OCI-M1 (cell line): Measurements from ENCODE around the gene ZIC1.

Experiments
- DNase-seq: peaks from one replicate; lab custom pipeline; 2025; lab: John Stamatoyannopoulos, UW

ZIC1 gene

DNA sequence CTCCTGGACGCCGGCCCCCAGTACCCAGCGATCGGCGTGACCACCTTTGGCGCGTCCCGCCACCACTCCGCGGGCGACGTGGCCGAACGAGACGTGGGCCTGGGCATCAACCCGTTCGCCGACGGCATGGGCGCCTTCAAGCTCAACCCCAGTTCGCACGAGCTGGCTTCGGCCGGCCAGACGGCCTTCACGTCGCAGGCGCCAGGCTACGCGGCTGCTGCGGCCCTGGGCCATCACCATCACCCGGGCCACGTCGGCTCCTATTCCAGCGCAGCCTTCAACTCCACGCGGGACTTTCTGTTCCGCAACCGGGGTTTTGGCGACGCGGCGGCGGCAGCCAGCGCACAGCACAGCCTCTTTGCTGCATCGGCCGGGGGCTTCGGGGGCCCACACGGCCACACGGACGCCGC, 956 bp downstream of the ZIC1 start:
- no peak for DNase-seq

DNA sequence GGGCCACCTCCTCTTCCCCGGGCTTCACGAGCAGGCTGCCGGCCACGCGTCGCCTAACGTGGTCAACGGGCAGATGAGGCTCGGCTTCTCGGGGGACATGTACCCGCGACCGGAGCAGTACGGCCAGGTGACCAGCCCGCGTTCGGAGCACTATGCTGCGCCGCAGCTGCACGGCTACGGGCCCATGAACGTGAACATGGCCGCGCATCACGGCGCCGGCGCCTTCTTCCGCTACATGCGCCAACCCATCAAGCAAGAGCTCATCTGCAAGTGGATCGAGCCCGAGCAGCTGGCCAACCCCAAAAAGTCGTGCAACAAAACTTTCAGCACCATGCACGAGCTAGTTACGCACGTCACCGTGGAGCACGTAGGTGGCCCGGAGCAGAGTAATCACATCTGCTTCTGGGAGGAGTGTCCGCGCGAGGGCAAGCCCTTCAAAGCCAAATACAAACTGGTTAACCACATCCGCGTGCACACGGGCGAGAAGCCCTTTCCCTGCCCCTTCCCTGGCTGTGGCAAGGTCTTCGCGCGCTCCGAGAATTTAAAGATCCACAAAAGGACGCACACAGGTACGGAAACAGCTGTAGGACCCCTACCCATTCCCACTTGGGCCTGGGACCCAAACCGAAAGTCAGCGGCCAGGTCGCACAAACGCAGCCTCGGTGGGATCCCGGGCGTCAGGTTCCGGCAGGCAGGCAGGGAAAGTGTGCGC, 1.5 kb downstream of the ZIC1 start:
- no peak for DNase-seq

DNA sequence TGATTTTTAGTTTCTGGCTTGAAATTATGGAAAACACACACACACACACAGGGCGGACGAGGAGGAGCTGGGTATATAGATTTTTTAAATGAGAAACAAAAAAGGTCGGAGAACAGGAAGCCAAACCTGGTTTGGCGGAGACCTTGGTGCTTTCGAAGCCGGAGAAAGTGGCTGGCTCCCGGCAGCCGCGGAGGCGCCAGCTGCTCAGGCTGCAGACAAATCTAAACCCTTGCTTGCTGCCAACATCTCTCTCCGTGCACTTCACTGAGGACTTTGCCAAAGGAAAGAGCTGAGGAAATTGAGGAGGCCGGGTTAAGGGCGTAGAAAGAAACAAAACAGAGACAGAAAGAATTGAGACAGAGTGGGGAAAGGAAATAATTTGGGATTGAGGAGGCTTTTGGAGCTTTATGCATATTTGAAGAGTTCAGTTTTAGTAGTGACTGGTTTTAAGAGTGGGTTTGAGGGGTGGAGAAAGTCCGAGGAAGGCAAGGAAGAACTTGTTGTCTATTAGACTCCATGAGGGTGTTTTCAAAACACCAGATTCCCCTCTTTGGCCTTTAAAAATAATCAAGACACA, 2.2 kb downstream of the ZIC1 start:
- no peak for DNase-seq

DNA sequence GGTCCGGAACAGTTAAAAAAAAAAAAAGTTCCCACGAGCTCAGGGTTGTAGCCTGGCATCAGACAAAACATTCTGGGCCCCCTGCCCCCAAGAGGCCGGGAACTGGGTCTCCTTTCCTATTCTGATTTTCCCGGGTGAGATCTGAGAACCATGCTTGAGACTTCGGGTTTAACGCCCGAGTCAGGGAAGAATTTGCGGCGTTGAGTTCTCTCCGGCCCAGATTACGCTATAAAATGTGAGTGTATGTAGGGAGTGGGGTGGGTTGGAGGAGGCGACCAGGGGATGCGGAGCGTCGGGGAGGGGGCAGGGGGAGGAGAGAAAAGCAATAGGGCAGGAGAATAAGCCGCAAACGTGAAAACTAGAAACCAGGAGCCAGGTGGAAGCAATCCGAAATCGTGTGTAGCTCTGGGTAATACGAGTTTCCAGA, 2.7 kb downstream of the ZIC1 start:
- no peak for DNase-seq

DNA sequence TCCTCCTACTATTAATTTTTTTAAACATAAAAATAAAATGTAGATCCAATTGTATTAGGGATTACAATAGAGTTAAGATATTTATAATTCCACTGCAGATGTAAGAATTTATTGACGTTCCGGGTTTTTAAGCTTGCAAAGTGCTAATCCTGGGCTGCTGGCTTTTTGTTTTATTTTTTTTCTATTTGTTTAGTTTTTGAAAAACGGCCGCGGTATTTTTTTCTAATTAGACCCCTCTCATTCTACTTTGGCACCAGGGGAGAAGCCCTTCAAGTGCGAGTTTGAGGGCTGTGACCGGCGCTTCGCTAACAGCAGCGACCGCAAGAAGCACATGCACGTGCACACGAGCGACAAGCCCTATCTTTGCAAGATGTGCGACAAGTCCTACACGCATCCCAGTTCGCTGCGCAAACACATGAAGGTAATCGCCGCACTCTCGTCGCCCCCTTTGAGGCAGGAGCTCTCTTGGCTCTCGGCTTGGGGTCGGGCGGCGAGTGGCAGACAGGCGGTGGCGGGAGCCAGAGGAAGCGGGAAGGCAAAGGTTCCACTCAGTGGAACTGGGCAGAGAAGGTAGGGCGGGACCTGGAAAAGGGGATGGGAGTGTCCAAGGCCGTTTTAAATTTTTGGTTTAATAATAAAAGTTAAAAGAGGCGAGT, 3.2 kb downstream of the ZIC1 start:
- DNase-seq = no peak

DNA sequence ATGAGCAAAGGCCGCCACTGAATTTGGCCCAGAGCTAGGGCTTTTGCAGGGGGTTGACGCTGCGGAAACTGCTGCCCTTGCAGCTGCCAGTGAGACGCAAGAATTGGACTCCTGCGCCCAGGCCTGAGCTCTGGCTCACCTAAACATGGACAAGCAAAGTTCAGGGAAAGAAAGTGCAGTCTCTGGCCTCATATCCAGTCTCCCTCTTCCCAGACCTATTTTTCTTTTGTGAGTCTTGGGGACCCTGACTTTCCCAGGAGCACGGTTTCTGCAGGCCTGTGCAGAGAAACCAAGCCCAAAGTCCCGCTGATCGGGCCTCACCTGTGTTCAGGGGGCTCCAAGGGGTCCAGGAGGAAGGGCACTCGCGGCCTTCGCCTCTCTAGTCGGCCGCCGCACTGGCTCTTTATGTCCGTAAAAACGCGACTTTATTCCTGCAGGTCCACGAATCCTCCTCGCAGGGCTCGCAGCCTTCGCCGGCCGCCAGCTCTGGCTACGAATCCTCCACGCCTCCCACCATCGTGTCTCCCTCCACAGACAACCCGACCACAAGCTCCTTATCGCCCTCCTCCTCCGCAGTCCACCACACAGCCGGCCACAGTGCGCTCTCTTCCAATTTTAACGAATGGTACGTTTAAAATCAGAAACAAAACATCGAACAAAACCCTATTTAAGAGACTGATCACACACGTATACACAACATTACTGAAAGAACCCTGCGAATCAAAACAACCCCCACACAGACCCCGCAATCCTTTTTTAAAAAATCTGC, 3.9 kb downstream of the ZIC1 start:
- peak; percentile 68 for DNase-seq

DNA sequence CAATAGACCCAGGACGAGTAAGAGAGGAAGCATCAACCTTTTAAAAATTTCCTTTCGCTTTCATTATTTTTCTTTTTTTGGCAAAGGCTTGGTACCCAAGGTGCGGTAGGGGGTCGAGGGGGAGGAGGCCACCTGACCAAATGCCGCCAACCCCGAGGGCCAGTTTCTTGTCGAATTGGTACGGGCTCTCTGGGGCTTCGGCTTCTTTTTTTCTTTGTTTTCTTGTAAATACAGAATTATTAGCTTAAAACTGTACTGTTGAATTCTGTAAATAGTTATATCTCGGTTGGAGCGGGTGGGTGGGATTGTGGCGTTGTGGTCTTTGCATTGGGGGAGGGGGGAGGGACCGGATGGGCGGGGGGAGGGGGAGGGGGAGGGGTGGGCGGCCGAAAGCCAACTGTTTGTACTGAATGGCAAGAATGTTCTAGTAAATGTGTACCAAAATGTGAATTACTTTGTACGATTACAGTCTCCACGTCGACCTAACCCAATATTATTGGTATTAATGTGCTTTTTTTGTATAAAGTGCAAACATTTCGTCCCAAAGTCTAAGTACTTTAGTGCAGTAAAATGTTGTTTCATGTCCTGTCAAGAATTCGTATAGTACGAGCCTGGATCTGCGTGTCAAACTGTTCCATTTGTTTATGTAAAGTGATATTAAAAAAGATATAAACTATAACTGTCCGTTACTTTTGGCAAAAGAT, 4.7 kb downstream of the ZIC1 start:
- peak; percentile 68 for DNase-seq

DNA sequence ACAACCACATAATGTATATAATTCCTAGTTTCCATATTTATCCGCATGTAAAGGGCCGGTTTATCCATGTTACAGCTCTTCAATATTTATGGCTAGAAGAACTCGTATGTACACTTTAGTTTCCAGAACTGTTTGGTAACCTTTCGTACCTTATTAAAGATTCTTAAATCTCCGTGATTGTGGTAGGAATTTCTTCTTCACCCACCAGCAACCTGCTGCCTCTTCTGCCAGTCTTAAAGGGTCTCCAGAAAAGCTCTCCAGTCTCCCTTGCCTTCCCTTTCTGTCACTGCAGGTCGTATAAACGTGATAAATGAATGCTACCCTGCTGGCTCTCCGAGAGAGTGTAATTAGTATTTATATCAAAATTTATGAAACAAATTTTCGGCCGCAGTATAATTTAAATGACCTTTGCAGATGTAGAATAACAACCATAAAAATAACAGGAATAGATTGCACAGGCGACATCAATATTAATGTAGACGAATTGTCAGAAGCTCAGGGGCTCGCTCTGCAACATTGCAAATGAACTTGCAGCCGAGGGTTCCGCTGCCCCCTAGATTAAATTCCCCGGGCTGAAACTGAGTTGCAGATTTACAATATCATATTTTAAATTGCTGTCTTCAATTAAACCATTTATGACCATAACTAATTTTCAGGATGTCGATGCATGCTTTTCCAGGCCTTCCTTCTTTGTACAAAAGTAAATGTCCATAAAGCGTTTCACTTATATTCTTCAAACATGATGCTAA, 5.4 kb downstream of the ZIC1 start:
- no peak for DNase-seq

DNA sequence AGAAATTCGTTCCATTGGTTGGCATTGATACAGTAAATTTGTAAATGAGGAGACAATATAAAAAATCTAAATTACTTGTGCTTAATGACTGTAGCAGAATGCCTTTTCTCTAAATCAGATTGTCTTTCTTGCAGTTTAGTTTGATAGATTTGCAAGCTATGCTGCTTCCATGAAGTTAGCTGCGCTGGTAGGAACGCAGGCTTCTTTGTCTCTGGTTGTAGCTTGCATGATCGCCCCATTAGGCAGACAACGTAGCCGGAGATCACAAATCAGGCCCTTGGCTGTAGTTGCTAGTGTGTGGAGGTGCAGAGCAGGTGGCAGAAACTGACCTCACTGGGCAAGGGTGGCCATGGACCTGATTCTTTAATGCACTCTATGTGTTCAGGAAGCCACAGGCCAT, 6.1 kb downstream of the ZIC1 start:
- no peak for DNase-seq

DNA sequence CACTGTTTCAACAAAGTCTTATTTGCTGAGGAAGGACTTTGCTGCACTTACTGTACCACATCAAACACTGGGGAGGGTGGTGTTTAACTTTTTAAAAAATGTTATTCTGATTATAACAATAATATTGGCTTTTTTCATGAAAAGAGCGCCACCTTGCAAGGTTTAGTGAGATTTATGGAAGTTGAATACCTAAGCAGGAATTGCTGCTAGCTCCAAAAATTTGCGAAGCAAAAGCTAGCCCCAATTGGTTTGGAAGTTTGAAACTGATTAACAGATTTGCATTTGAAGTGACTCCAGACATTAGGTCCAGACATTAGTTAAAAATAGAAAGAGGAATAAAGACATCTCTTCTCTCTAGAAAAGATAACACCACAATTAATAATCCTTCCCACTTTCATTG, 6.7 kb downstream of the ZIC1 start:
- peak; percentile 33 for DNase-seq

DNA sequence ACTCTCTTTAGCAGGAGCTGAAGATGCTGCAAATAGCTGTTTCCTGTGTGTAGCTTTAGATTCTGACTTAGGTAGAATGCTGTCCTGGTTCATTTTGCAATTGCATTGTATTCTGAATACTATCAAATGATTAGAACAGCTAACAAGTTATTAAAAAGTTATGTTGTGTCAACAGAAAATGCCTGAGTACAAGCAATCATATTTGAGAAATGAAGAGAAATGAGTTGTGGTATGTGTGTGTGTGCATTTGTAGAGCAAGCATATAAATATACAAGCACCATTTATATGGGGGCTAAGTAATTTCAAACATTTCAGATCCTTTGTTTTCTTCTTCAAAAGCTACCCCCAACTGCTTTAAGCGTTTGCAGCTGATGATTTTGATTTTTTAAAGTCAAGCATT, 7.8 kb downstream of the ZIC1 start:
- no peak for DNase-seq

DNA sequence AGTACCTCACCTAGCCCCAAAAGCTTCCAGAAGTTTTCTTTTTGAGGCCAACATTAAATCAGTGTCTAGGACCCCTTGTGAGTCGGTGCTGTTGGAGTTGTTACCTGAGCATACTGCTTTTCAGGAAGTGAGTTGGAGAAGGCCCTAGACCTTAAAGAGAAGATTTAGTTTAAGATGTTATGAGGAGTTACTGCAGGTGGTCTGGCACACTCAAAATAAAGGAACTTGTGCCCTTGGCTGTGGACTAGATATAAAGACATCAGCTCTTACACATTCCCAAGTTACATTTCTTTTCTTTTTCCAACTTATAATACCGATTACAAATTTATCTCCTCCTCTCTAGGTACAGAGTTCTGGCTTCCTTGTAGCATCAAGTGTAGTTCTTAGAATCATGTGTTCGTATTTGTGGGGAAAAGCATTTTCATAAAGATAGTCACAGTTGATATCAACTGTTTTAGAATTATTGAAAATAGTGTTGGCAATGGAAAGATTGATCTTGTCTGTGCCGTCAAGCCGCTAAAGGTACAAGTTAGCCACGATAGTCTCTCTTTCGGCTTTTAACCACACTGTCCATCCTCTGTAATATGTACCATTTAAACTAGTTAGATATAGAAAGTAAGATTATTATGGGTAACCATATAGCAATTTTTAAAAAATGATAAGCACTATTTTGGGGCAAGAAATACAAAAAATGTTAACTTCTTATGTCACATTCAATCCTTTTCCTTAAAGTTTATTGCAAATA, 8.6 kb downstream of the ZIC1 start:
- no peak for DNase-seq

DNA sequence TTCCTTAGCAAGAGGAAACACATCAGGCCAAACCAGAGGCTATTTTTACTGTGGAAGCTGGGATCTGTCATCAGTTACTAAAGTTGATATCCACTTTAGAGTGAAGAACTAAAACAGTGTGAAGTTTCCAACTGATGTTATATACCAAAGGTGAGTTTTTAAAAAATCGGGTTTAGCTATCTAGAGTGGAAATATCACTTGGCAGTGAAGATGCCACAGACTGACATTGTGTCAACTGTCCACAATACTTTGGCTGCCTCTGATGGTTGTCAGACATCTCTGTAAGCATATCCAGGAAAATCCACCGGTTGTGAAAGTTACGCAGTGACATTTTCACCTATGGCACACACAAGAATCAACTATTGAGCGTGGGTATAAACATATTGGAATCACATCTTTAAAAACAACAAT, 9.2 kb downstream of the ZIC1 start:
- no peak for DNase-seq

DNA sequence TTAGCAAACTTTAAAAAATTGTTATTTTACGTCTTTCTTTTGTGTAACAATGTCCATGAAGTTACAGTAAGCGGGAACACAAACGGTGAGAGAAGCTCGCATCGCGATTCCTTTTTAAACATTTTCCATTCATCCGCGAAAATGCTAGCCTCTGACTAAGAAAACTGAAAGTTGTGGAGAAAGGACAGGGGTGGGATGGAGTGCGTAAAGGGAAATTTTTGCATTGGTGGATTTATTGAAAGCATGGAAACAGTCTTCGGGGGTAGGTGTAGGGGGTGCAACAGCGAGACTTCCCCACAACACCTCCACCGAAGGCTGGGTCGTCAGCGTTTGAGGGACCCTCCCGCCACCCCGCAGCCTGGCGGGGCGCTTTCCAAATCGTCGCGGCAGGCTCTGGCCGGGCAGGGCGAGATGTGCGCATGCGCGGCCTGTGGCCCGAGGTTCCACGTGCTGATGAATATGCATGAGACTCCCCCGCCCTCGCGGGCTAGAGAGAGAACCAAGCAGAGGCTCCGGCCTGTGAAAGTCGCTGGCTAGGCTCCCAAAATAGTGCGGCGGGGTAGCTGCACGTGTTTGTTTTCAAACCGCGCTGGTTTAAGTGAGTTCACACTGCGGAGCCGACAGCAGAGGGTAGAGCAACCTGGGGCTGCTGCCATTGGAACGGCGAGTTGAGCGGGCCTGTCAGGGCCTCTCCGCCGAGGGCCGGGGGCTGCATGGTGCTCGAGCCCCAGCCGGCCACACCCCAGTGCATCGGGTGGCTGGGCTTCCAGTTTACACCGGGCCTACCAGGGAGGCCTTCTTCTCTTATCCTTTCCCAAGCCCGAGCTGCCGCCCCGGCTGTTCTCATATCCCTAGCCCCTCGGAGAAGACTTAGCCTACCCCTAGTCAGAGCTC, 9.9 kb downstream of the ZIC1 start:
- no peak for DNase-seq

DNA sequence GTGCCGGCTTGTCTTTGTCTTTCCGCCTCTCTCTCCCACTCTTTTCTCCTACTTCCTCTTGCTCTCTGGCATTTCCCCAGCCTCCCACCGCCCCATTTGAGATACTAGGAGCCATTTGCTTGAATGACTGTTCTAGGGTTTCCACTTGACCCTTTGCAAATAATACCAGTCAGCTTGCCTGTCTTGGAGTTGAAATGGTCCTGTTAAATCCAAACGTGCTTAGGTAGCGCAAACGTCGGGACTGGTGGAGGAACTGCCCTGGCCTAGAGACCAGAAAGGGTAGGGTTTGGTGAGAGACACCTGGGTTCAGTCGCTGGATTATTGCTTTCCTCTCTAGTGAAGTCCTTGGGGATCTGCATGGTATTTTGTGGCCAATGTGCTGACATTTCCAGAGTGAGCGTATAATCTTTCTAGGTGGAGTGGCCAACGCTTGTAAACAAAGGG, 10.6 kb downstream of the ZIC1 start:
- DNase-seq = no peak

DNA sequence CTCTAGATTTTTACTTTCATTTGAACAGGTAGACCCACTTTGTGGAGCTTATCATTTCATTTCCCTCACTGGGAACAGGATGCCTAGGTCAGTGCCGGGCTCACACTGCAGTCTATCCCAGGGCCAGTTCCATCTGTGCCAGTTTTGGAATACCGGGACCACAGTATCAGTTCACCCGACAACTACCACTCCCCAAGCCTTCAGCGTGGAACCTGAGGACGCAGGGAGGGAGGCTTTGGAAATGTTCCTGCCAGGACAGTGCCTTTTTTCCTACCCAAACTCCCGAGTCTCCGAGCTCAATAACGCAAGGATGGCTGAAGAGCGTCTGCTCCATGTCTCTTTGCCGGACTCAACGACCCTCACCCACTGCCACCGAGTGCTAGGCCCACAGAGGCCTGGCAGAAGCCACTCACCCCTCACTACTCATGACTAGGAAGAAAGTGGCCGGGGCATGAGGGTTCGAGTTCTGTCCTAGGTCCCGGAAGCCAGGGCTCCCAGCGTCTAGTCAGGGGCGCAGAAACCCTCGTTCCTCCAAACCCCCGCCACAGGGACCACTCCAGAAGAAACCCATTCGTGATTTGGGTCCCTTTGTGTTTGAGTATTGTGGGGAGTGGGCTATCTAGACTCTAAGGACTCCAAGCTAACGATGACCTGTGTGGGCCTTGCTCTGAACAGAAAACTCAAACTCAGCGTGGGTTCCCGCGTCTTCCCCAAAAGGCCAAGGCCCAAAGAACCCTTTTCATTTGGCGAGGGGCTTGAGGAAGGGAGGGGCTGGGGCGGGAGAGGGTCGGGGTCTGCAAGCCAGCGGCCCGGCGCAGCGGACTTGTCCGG, 11.4 kb downstream of the ZIC1 start:
- no peak for DNase-seq

DNA sequence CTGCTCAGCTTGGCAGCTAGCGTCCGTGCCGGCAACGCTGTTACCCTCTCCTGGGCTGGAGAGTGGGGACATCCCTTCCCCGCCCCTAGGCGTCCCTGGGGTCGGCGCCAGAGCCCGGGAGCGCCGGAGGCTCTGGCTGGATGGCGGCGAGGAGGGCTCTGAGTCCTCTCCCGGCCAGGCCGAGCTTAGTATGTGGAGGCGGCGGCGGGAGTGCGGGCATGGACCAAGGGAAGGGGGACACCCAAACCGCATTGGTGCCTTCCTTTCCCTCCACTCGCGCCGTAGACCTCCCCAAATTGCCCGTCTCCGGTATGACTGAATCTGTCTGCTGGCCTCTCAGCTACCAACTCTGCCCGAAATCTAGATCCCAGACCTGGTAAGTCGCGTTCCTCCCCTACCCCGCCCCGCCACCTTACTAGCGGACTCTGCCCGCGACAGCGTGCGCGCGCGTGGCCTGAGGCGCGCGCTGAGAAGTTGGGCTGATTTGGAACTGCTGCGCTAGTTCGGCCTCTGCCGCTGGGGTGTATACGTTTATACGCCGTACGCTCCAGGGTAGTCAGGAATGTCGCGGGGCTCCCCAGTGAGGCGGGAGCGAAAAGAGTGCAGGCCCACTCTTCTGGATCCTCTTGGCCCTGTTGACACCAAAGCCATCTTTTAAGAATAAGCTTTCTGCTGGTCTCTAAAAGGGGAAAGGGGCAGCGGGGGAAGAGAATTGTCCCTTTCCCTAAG, 12.2 kb downstream of the ZIC1 start:
- DNase-seq = no peak

DNA sequence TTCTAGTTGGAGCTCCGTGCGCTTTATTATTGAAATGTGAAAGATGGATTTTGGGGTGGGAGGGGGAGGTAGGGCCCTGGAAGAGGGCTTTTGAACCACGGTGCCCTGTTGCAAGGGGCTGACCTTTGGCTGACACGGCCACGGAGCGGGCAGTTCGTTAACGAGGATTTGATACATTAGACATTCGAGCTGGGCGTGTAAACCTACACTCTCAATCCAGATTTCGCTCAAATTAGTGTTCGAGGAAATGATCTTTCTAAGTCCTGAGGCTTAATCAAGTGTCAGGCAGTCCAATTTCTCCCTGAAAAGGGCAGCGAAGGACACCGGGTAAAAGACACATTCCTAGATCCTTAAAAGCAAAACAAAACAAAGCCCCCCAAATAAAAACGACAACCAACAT, 13.0 kb downstream of the ZIC1 start:
- DNase-seq = no peak
